ENCODE data around the gene EHMT2. TPM values are rescaled to one million over a fixed set of nuclear protein-coding genes. Genes with fewer than 3 reads are reported as not detected.

Gene EHMT2
- total RNA-seq, 1 donor from 2014 or later: 39.5 TPM

GRCh38 chr6:31930962-31931361, 33.5 kb upstream of the EHMT2 start:
- H3K36me3 ChIP-seq: no peaks in the 10 kb centered on the region
- no peaks in the 10 kb centered on the region for H3K9me3 ChIP-seq
- TF ChIP-seq CTCF (IDR thresholded peaks at IDR 0.05): no peak
- intact Hi-C loops (cut with DNase I): no loop called here
- DNase-seq (ENCODE audit: low spot score in 2 of 2): no peak
- no peak overlapping the region for H3K27ac ChIP-seq
- no peak overlapping the region for H3K4me3 ChIP-seq
- no peaks in the 10 kb centered on the region for H3K27me3 ChIP-seq
- H3K4me1 ChIP-seq: no peaks in the 10 kb centered on the region

GRCh38 chr6:31928672-31928939, 31.1 kb upstream of the EHMT2 start:
- intact Hi-C loops (cut with DNase I): no loop called here
- H3K4me1 ChIP-seq: no peaks in the 10 kb centered on the region
- H3K4me3 ChIP-seq: no peak overlapping the region
- DNase-seq (ENCODE audit: low spot score in 2 of 2): no peak
- no peaks in the 10 kb centered on the region for H3K36me3 ChIP-seq
- no peak for TF ChIP-seq CTCF (IDR thresholded peaks at IDR 0.05)
- no peaks in the 10 kb centered on the region for H3K9me3 ChIP-seq
- H3K27me3 ChIP-seq: no peaks in the 10 kb centered on the region
- no peak overlapping the region for H3K27ac ChIP-seq

- intact Hi-C loops (cut with DNase I): no loop called here
- H3K27ac ChIP-seq: no peak overlapping the region
Observed at GRCh38 chr6:31927863-31928671, 30.6 kb upstream of the EHMT2 start.

GRCh38 chr6:31927242-31927862, 29.9 kb upstream of the EHMT2 start, which contains the start of gene C2:
Gene C2 (plus strand): TSS chr6:31927717. CDS start chr6:31927753, 36 bp downstream.
- H3K36me3 ChIP-seq: no peaks in the 10 kb centered on the region
- no peak for DNase-seq (ENCODE audit: low spot score in 2 of 2)
- H3K9me3 ChIP-seq: no peaks in the 10 kb centered on the region
- no peaks in the 10 kb centered on the region for H3K4me1 ChIP-seq
- intact Hi-C loops (cut with DNase I): no loop called here
- H3K4me3 ChIP-seq: no peak within 1 kb of the TSS
- no peaks in the 10 kb centered on the region for H3K27me3 ChIP-seq
- H3K27ac ChIP-seq: no peak within 1 kb of the TSS
- no peak for TF ChIP-seq CTCF (IDR thresholded peaks at IDR 0.05)

More at GRCh38 chr6:31927863-31928671, 30.6 kb upstream of the EHMT2 start:
- Histone ChIP-seq H3K36me3 (no peaks in the 10 kb centered on the region), H3K4me3 (no peak overlapping the region), H3K27me3 (no peaks in the 10 kb centered on the region), H3K4me1 (no peaks in the 10 kb centered on the region), H3K9me3 (no peaks in the 10 kb centered on the region)
- no peak for TF ChIP-seq CTCF (IDR thresholded peaks at IDR 0.05)
- DNase-seq (ENCODE audit: low spot score in 2 of 2): no peak

GRCh38 chr6:31922942-31923341, 25.4 kb upstream of the EHMT2 start:
- Histone ChIP-seq H3K4me3 (no peak overlapping the region), H3K36me3 (no peaks in the 10 kb centered on the region)

More at GRCh38 chr6:31922942-31923341, 25.4 kb upstream of the EHMT2 start:
- Histone ChIP-seq H3K4me1 (no peaks in the 10 kb centered on the region), H3K27ac (no peak overlapping the region), H3K9me3 (no peaks in the 10 kb centered on the region), H3K27me3 (no peaks in the 10 kb centered on the region)
- intact Hi-C loops (cut with DNase I): no loop called here
- DNase-seq (ENCODE audit: low spot score in 2 of 2): no peak
- peak in 1 of 3 experiments; percentile 14 for TF ChIP-seq CTCF (IDR thresholded peaks at IDR 0.05)

All from ascending aorta (tissue), 2 donors.